GM08714 (cell line): ENCODE measurements around the gene PPP1R12C.

Experiments used
- H3K4me3 ChIP-seq: fragments of 200-500 bp; sonication (Bioruptor generic); 2 replicates; pipeline ENCODE4 v1.5.1; 2014; ENCODE audit warnings: mild to moderate bottlenecking, low read length, inconsistent platforms
- ZNF274 ChIP-seq: IDR thresholded peaks from 2 replicates; pipeline ENCODE4 v1.6.1; 2012; ENCODE audit warnings: mild to moderate bottlenecking, low read depth, low read length

PPP1R12C gene

DNA sequence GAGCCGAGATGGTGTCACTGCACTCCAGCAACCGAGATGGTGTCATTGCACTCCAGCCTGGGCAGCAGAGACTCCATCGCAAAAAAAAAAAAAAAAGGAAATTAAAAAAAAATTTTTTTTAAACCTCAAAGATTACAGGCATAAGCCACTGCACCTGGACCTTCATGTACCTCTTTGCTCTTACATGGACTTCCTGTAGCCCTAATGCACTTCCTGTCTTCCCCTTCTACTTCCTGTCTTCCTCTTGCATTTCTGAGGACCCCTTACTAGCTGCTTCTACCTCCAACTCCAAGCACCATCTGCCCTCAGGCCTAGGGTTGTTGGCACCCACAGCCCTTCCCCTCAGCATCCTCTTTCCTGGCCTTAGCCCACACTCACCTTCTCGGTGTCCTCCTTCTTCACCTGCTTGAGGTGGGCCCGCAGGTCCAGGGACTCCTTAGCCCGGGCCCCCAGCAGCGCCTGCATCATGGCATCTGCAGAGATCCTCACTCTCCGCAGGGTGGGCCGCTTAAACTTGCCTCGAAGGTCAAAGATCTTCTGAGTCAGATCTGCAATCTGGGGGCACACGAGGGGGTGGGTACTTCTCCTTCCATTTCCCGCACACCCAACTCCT lies 36.3 kb upstream of the PPP1R12C start:
- TF ChIP-seq ZNF274 = no peak

DNA sequence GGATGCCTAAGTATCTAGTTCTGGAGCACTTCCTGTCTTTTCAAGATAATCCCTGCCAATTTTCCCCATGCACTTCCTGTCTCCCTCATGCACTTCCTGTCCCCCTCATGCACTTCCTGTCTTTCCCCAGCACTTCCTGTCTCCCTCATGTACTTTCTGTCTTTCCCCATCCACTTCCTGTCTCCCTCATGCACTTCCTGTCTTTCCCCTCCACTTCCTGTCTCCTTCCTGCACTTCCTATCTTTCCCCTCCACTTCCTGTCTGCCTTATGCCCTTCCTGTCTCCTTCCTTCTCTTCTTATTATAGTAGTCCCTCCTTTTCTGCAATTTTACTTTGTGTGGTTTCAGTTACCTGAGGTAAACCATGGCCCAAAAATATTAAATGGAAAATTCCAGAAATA lies 34.6 kb upstream of the PPP1R12C start:
- H3K4me3 ChIP-seq = no peak overlapping the region
- no peak for TF ChIP-seq ZNF274

More for the DNA sequence above, 36.3 kb upstream of the PPP1R12C start:
- no peak overlapping the region for H3K4me3 ChIP-seq

DNA sequence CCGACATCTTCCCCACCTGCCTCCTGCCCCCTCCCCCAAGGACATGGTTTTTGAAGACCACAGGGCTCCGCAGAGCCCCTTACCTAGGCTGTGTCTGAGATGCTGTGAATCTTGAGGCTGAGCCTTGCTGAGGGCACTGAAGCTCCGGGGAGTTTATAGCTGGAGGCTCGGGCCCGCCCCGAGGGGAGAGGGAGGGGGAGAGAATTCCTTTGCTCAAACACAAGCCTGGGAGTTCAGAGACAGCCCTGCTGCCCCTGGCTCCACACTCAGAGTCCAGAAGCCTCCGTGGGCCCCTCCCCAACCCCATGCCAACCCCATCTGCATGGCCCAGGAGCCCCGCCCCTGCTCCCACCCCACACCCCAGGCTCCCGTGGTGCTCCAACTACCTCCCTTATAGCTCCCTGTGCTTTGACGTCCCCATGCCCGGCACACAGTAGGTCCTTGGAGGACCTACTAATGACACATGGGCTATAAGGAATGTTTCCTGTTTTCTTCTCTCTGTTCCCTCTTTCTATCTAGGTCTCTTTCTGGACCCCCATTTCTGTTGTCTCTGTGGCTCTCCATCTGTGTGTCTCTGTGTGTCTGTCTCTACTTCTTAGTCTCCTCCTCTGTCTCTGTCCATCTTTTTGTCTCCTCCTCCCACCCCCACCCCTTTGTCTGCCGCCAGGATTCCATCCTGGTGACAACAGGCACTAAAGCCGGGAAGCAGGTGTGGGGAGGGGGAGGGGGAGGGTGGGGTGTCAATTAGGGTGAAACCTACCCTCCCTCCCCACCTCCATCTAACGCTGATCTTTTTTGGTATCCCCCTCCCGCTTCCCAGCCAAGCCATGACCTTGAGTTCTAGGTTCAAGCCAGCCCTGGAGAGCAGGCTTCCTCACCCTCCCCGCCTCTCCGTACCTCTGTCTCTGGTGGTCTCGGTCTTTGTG lies 31.9 kb upstream of the PPP1R12C start, which contains the start of gene TNNT1:
TSS of gene TNNT1 (minus strand) at position 129 of the 926 bp plus-strand sequence. CDS start 2,049 bp downstream, outside the sequence.
- no peak for TF ChIP-seq ZNF274

DNA sequence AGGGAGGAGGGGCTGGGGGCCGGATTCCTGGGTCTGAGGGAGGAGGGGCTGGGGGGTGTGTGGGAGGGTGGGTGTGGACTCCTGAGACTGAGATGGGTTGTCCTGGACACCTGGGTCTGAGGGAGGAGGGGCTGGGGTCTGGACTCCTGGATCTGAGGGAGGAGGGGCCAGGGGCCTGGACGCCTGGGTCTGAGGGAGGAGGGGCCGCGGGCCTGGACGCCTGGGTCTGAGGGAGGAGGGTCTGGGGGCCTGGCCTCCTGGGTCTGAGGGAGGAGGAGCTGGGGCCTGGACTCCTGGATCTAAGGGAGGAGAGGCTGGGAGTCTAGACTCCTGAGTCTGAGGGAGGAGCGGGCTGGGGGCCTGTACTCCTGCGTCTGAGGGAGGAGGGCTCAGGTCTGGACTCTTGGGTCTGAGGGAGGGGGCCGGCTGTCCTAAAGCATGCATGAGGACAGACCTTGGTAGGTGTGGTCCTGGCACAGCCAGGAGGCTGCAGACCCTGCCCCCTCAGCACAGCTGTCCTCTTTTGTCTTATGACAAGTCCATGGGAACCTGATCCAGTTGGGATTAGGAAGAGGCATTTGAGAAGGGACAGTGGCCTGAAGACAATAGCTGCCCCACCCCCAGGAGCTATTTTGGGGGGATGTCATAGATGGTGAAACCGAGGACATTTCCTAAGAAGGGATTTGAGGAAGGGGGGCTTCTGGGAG lies 30.3 kb upstream of the PPP1R12C start:
- no peak overlapping the region for H3K4me3 ChIP-seq
- no peak for TF ChIP-seq ZNF274

More for the DNA sequence above, 31.9 kb upstream of the PPP1R12C start, which contains the start of gene TNNT1:
- no peak within 1 kb of the TSS for H3K4me3 ChIP-seq

DNA sequence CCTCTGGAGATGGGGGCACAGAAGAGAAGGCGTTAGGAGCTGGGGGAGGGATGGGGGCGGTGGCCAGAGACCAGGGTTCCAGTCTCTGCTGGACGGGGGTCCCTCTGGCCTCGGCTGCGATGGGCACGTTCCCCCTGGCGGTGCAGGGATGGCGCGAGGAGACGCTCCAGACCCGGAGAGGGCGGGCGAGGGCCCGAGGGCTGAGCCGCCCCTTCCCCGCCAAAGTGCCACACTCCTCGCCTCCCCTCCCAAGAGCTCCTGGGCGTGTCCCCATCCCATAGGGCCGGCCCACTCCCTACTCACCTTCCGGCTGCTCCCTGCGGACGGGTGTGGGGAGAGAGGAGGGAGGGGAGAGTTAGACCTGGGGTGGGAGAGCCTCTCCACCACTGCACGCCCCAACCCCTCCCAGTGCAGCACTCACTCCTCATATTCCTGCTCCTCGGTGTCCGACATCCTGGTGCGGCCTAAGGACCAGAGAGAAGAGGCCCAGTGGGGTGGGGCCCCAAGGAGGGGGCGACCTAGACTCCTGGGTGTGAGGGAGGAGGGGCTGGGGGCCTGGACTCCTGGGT lies 29.4 kb upstream of the PPP1R12C start:
- TF ChIP-seq ZNF274 = no peak
- no peak overlapping the region for H3K4me3 ChIP-seq

DNA sequence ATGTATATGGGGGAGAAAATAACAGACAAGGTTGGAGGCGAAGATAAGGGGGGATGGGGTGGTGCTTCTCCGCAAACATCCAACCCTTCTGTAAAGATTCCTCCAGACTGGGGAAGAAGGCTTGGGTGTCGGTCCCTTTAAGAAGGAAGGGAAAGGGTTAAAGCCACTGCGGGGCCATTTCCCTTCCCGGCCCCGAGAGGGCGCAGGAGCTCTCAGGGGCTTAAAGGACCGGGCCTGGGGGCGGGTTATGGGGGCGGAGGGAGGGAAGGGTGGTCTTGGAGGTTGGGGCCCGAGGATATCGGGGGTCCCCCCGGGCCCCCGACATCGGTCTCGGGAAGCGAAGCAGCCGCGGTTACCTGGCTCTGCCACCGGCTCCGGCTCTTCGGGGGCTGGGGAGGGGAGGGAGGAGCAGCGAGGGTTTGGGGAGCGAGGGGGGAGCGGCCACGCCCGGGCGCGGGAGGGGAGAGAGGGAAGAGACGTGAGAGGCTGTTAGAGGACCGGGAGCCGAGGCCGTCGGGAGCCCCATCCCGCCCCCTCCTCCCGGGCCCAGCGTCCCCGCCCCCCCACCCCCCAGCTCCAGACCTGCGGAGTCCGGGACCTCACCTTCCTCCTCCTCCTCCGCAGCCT lies 28.8 kb upstream of the PPP1R12C start:
- no peak overlapping the region for H3K4me3 ChIP-seq
- TF ChIP-seq ZNF274 = no peak

DNA sequence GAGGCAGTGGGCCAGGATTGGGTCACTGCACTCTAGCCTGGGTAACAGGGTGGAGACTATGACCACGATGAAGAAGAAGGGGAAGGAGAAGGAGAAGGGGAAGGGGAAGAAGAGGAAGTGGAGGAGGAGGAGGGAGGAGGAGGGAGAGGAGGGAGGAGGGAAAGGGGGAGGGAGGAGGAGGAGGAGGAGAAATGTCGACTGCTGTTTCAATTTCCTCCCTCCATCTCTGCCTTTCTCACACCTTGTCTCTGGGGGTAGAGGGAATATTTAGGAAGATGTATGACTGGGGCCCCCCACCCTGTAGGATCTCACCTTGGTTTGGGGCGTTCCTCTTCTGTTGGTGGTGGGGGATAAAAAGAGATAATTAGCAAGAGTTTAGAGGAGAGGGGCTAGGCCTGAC lies 27.8 kb upstream of the PPP1R12C start:
- H3K4me3 ChIP-seq = no peak overlapping the region
- TF ChIP-seq ZNF274 = no peak

DNA sequence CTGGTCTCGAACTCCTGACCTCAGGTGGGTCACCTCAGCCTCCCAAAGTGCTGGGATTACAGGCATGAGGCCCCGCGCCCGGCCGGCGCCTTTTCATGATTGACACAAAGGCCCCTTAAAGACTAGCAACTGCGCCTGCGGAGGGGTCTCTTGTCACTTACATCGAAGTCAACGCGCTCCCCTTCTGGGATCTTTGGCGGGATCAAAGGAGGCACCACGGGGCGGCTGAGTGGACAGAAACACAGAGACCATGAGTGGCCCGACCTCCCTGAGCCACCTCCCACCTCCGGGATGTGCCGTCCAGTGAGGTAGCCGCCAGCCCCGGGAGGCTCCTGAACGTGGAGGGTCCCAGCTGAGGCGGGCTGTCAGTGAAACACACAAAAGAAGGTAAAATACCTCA lies 24.3 kb upstream of the PPP1R12C start:
- no peak for TF ChIP-seq ZNF274
- no peak overlapping the region for H3K4me3 ChIP-seq

DNA sequence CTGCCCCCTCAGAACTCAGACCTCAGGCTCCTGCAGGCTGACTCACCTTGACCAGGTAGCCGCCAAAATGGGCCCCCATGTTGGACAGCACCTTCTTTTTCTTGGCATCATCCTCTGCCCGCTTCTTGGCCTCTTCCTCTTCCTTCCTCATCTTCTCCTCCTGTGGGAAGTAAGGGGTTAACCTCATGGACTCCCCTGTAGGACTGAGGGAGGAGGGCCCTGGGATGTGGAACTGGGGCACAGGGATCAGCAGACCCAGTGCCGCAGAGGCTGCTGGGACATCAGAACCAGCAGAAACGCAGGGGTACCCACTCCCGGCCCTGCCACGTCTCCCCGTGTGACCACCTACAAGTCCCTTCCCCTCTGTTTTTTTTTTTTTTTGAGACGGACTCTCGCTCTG lies 20.5 kb upstream of the PPP1R12C start:
- H3K4me3 ChIP-seq = no peak overlapping the region

DNA sequence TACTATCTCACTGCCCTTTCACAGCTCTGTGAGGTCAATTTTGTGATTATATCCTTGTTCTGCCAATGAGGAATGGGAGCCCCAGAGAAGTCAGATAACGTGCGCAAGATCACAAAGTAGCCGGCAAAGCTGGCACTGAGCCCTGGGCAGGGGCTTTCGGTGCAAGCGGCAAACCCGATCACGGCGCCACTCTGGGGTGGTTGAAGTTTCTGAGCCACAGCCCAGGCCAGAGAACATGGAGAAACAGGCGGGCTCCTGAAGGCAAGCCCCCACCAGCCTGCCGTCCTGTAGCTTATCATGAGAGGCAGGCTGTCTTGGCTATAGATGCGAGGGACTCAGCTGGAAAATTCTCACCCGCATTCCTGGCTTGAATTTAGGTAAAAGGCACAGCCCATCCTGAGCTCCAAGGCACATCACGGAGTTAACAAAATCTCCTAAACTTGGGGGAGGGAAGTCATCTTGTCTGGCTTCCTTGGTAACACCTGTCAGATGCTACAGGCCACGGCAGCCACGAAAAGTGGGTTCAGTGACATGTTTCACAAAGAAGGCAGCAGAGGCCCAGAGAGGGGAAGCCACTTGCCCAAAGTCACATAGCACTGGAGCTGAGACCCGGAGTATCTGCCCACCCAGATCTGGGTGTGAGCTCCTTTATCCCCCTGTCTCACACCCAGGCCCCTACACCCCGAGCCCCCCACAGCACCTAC lies 19.1 kb upstream of the PPP1R12C start:
- TF ChIP-seq ZNF274 = no peak
- no peak overlapping the region for H3K4me3 ChIP-seq

More for the DNA sequence above, 20.5 kb upstream of the PPP1R12C start:
- no peak for TF ChIP-seq ZNF274

DNA sequence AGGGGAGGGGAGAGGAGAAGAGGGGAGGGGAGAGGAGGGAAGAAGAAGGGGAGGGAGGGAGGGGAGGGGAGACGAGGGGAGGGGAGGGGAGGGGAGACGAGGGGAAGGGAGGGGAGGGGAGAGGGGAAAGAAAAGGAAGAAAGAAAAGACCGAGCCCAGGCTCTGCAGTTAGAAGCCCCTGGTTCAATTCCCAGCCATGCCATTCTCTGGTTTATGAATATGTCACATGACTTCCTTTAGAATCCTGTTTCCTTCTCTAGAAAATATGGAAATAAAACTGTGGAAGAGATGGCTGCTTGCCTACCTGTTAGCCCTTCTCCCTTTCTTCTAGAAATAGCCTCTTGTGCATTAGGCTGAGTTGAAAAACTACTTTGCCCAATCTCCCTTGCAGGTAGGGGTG lies 17.3 kb upstream of the PPP1R12C start:
- no peak overlapping the region for H3K4me3 ChIP-seq
- TF ChIP-seq ZNF274 = no peak

DNA sequence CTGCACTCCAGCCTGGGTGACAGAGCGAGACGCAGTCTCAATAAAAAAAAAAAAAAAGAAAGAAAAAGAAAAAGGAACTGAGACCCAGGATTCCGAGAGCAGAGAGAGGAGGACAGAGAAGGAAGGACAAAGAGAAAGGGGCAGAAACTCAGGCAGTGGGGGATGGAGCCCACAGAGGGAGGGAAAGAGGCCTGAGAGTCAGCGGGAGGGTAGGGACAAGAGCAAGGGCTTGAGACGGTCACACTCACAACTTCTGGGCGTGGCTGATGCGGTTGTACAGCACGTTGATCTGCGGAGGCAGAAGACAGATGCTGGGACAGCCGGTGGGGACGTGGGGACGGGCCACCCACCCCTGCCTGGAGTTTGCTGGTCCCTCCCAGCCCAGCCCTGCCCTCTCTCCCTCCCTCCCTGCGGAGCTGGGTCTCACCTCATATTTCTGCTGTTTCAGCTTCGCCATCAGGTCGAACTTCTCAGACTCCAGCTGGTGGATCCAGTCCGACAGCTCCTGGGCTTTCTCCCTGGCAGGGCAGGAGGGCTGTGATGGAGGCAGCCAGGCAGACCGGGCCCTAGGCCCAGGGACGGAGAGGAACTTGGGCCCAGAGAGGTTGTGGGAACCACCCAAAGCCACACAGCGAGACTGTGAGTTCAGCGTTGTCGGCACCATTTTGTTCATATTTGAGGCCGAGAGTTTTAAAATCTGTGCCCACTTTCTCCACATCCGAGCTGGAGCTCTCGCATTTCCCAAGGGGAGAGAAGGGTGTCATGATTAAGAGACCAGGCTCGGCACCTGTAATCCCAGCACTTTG lies 16.4 kb upstream of the PPP1R12C start:
- no peak for TF ChIP-seq ZNF274
- no peak overlapping the region for H3K4me3 ChIP-seq
